ENCODE results near the gene SAMD11.
A peak's percentile ranks its signal among the peaks of the same experiment; 100 is the strongest.

The SAMD11 gene

DNA sequence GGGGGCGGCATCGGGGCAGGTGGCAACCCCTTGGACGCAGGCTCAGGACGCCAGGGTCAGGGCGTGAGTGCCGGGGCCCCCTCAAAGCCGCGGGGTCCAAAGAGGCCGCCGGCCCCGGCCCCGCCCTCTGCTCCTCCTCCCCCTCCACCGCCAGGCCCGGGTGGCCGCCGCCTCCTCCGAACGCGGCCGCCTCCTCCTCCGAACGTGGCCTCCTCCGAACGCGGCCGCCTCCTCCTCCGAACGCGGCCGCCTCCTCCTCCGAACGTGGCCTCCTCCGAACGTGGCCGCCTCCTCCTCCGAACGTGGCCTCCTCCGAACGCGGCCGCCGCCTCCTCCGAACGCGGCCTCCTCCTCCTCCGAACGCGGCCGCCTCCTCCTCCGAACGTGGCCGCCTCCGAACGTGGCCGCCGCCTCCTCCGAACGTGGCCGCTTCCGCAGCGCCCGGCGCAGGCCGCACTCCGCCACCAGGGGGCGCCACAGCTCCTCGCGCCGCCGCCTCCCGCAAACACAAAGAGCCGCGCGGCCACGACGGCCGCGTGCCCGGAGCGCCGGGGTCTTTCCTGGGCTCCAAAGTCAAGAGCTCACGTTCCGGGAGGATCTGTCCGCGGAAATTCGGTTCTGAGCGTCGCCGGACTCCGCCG lies 19.3 kb upstream of the SAMD11 start:
- peak; percentile 94 for DNase-seq (ENCODE audit: low read depth, low spot score)

DNA sequence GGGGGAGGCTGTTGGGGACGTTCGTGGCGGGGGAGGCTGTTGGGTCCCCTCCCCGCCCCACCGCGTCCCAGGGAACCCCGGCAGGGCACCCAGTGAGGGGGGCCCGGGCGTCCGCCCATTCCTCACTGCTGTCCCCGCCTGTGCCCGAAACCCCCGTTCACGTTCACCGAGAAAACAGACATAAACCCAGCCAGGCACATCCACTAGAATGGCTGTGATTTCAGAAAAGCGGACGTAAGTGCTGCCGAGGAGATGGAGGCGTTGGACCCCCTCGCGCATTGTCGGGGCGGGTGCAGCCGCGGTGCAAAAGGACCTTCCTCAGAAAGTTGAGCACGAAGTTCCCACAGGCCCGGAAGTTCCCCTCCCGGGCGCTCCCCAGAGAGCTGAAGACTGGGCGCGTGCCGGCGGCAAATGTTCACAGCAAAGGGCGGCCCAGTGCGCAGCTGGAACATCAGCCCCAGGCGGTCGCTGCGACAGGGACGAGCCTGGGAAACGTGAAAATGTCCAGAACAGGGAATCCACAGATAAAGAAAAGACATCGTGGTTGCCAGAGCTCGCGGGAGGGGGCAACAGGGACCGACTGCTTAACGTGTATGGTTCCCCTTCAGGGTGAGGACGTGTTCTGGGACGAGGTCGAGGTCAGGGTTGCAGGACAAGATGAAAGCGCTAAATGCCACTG lies 18.5 kb upstream of the SAMD11 start:
- DNase-seq (ENCODE audit: low read depth, low spot score): peak; percentile 62

DNA sequence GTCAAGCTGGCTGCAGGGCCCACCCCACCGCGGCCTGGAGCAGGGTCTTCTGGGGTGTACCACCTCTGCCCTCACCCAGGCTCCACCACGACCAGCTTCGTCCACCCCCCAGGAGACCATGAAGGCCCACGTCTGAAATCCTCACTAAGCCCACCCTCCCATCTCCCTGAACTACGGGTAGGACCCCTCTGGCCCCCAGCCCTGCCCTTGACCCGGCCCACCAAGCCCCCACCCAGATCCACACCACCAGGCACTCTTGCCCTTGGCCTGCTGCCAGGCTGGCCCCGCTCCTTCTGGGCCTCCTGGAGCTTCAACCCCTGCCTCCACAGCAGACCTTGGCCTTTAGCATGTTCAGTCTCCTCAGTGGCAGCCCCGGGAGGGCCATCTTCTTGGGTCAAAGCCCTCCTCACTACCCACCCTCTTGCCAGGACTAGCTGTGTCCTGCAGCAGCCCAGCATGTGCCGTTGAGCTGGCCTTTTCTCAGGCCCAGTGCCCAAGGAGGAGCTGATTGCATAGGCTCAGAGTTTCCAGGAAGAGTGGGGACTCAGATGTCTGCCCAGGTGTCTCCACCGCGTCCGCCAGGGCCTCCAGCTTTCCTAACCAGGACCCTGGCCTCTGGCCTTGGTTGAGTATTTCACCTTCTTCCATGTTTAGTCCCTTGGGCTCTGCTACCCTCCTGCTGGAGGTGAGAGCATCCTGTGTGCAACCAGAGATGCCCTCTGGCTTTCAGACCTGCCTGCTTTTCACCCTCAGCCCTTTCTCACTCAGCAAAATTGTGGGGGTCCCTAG lies 17.7 kb upstream of the SAMD11 start:
- DNase-seq (ENCODE audit: low read depth, low spot score): no peak

DNA sequence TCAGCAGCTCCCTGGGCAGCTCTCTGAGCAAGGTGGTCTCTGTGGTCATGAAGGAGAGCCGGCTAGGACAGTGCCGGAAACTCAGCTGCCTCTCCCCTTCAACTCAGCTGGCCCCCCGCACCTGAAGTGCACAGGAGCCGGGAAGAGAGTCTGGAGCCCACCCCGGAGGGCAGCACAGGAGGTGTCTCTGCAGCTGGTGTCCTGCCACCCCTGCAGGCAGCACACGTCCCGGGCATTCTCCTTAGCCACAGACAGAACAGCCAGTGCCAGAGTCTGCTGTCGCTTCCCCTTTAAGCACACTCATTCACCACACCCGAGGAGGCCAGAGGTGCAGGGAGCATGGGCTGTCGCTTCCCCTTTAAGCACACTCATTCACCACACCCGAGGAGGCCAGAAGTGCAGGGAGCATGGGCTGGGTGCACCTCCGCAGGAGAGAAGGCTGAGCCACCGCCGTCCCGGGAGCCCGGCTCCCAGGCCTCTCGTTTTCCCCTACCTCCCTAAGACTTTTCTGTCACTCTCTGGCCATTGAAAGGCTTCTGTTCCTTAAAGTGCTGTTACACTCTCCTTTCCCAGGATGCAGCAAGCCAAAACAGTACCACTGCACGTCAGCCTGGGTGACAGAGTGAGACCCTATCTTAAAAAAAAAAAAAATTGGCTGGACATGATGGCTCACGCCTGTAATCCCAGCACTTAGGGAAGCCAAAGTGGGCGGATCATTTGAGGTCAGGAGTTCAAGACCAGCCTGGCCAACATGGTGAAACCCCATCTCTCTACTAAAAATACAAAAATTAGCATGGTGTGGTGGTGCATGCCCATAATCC lies 16.9 kb upstream of the SAMD11 start:
- peak; percentile 32 for DNase-seq (ENCODE audit: low read depth, low spot score)

DNA sequence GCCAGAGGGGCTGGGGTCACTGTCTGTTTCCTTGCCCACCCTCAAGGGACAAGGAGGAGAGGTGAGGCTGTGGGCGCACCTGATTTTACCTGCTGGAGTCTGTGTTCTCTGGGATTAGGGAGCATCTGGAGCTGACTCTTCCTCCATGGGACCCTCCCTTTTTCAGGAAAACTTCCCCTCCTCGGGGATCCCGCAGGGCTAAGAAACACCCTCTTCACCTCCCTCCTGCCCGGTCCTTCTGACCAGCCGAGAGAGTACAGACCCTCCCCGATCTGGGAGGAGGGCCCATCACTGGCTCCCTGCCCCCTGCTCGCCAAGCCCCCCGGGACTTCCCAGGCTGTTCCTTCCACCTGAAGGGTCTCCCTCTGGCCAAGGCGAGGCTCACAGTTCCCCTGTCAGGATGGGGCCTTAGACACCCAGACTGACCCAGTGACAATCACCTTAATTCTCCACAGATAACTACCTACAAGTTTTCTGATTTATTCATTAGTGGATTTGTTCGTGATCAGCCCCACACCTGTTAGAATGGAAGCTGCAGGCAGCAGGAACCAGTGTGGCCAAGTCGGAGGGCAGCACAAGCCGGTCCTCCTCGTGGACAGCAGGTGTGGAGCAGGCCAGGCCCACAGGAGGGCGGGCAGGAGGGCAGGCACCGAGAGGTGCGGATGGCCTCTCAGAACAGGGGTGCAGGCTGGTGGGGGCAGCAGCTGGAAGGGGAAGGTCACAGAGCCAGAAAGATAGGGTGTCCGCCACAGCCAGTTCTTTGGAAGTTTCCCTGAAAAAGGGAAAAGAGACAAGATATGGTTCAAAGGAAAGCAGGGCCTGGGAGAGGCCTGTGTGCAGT lies 15.9 kb upstream of the SAMD11 start:
- no peak for DNase-seq (ENCODE audit: low read depth, low spot score)

DNA sequence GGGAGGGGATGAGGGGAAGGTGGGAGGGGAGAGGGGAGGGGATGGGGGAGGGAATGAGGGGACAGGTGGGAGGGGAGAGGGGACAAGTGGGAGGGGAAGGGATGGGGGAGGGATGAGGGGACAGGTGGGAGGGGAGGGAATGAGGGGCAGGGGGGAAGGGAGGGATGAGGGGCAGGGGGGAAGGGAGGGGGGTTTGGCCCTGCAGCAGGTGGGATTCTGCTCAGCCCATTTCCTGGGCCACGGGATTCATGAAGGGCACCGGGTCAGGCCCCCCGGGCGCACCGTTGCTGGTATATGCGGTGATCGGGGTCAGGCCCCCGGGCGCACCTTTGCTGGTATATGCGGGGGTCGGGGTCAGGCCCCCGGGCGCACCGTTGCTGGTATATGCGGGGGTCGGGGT lies 15.1 kb upstream of the SAMD11 start:
- no peak for DNase-seq (ENCODE audit: low read depth, low spot score)

DNA sequence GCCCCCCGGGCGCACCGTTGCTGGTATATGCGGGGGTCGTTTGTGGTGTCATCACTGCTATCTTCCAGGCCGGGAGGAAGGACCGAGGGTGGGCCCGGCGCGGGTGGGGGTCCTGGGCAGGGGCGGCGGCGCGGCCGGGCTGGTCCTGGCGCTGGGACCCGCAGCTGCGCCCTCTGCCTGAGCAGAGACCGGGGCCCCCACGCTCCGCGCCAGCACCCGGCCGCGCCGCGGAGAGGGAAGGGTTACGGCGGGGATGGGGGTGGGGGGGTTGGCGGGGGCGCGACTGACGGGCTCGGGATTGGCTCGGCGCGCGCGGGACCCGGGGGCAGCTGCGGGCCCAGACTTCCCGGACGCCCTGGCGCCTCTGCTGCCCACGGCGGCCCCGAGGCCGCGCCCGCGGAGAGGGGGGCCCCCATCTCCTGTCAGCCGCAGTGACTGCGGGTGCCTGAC lies 13.8 kb upstream of the SAMD11 start:
- no peak for DNase-seq (ENCODE audit: low read depth, low spot score)

DNA sequence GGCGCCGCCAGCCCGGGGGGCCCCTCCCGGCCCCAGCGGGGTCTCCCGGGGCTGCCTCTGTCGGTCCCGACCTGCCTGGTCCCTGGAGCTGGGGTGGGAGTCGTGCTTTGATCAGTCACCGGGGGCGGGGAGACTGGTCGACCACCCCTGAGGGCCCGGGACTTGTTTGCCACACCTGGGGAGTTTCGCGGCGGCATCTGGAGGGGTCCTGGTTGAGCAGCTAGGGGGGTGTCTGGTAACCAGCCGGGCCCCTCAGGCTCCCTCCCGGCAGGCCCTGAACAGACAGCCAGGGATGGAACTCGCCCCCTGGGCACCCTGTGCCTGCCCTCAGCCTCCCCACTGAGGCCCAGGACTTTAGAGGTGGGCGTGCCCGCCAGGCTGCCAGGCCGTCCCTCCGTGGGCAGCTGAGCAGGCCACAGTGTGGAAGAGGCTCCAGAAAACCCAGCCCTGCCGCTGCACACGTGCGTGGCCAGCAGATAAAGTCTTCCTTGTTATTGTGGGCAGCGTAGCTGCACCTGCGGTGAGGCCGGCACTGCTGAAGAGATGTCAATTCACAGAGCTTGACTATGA lies 13.3 kb upstream of the SAMD11 start:
- no peak for DNase-seq (ENCODE audit: low read depth, low spot score)

DNA sequence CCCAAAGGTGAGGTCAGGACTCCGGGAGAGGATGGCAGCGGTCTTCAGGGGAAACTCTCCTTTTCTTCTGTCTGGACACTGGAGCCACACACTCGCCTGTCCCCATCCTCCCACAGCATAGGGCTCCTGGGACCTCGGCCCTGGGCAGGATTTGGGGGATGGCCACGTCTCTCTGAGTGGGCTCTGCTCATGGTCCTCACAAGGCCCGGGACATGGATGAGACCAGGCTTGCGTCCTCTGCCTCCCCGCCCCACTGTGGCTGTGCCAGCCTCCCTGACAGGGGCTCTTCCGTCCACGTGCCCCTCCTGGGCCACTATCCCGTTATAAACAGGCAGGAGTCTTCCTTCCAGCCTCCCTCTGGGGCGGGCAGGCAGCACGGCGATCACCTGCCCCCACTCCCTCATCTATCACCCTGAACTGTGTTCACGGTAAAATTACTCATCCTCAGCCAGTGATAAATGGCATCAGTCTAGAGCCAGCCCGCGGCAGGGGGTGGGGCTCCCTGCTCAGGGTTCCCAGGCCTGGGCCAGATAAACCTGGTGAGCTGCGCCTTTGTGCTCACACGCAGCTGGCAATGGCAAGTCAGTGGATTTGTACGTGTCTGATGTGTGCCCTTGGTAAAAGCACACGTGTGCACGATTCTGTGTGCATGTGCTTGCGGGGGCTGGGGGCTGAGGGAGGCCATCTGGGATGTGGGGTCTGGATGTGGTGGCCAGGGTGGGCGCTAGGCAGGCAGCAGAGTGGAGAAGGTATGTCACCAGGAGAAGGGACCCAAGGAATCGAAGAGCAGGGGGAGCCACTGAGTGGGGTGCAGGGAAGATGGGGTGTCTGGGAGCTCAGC lies 12.6 kb upstream of the SAMD11 start:
- no peak for DNase-seq (ENCODE audit: low read depth, low spot score)

DNA sequence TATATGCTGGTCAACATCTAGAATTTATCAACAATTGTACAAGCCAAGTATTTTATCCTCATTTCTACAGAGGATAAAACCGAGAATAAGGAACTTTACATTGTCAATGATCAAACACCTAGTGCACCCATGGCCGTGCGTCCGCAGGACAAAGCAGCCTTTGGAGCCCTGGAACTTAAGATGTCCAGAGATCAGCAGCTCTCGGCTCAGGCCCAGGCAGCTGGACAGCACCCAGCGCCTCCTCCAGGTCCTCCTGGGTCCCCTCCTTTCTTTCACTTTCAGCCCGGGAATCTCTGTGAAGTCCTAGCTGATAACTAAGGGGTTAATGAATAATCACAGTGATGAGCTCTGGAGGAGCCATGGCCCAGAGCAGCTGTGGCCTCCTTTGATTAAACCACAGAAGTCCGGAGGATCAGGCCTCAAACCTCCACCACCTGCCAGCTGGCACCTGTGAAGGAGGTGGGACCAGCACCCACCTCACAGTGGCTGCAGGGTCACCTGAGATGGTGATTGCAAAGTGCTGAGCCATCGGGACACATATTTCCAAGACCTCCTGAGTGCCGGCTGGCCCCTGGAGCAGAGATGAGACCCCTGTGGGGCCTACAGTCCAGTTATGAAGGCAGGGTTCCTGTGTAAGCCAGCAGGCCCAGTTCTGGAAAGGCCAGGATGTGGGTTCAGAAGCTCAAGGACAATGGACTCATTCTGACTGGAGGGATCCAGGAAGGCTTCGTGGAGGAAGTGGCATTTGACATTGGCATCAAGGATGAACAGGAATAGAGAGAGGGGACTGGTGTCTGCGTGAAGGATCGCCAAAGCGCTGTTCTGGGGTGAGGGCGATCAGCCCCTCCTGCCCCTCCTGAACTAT lies 11.6 kb upstream of the SAMD11 start:
- no peak for DNase-seq (ENCODE audit: low read depth, low spot score)

DNA sequence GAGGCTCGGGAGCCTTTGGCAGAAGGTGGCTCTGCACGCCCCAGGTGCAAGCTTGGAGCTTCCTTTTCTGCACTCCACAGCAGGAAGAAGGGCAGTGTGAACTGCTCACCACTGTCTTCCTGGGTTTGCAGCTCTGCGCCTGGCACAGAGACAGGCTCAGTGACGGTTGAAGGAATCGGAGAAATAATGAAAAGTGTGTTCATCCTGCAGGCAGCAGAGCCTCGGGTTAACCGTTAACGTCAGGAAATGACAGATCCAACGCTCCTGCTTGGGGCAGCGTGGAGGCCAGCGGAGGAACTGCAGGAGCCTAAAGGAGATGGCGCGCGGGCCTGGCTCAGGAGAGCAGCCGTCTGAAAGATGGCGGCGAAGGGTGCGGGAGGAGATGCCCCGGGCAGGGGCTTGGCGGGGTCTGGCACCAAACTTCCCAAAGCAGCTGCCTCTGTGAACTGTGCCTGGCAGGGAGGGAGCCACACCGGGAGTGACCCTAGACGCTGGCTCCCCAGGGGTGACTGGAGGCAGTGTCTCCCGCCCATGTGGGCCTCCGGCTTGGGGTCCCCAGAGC lies 10.9 kb upstream of the SAMD11 start:
- DNase-seq (ENCODE audit: low read depth, low spot score): no peak

DNA sequence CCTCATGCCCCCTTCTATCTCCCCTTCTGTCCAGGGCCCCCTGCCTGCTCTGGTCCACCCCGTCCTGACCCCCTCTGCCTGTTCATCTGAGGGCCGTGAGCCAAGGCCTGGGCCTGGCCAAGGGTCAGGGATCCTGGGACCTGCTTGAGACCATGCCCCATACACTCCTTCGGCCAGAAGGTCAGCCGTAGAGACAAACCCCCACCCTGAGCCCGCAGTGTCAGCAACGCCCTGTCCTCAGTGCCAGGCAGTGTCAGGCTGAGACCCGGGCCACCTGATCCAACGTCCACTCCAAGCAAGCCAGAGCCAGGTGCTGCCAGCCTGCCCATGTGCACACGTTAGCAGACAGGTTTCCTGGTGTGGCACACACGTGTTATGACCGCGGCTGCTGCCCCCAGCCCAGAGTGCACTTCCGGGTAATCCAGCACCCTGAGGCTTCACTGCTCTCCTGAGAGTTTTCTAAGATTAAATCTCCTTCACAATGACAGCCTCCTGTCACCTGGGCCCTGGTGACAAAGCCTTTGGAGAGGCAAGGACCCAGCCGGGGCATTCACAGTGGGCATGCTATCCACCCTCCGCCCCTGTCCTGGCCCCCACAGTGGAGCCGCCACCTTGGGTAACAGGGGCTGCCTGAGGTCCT lies 10.1 kb upstream of the SAMD11 start:
- no peak for DNase-seq (ENCODE audit: low read depth, low spot score)

DNA sequence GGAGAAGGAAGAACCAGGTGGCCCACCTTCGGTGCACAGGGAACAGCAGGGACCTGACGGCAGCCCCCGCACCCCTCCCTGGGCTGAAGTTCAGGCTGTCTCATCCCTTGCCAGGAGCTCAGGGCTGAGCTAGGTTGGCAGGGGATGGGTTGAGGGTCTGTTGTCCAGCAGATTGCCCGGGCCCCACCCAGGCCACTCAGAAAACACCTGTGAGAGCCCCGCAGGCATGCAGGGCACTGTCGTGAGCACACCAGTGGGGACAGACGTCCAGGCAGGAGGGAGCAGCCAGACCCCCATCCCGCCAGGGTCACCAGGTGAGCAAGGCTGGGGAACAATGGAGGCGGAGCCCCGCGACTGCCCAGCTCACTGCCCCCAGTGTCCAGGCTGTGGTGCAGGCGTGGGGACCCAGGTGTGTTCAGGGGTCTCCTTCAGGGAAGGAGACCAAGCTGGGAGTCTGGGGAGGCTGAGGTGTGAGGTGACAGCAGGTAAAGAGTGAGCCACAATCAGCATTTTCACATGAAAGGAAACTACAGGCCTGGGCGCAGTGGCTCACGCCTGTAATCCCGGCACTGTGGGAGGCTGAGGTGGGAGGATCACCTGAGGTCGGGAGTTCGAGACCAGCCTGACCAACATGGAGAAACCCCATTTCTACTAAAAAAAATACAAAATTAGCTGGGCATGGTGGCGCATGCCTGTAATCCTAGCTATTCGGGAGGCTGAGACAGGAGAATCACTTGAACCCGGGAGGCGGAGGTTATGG lies 9.4 kb upstream of the SAMD11 start:
- no peak for DNase-seq (ENCODE audit: low read depth, low spot score)

DNA sequence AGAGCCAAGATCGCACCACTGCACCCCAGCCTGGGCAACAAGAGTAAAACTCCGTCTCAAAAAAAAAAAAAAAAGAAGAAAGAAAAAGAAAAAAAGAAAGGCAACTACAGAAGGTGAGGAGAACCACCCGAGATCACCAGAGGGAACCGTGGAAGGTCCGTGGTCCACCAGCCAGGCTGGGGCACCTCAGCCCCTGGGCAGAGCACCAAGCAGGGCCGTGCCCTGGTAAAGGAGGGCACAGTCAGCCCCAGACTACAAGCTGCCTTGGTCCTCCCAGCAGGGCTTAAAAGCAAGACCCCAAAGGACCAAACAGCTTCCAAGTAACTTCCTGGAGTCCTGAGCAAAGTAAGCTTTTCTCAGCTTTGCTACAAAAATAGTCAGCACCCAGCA lies 8.8 kb upstream of the SAMD11 start:
- DNase-seq (ENCODE audit: low read depth, low spot score): no peak

DNA sequence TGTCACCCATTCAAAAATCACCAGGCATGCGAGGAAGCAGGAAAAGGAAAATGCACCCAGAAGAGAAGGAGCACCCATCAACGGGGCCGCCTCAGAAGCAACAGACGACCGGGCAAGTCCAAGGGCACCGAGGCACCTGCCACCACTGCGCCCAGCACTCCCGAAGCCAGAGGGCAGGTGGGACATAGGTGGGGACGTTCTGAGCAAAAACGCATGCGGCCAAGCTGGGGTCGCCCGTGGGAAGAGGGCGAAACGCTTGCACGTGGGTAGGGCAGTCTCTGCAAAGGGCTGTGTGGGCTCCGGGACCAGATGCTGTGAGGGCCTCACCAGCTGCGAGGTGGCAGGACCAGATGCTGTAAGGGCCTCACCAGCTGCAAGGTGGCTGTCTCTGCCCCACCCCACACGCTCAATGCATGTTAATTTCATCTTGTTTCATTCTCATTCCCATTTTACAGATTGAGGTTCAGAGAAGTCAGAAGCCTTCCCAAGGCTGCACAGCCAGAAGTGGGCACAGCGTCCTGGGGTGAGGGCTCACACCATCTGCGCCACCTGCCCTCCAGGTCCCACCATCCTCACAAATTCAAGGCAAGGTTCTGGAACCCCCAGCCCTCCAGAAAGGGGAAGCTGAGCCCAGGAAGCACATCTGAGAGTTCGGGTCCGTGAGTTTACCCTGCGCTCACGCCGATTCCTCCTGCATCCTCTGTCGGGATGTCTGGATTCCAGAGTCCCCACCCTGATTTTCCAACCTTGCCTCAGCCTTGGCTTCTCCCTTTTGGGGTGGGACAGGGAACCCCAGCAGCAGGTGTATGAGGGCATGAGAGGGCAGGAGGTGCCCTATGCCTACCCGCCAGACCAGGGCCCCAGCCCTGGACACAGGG lies 8.2 kb upstream of the SAMD11 start:
- no peak for DNase-seq (ENCODE audit: low read depth, low spot score)
